Cardiac muscle cell (in vitro differentiated cells and primary cell): ENCODE measurements around the gene KCNA10. TPM values are rescaled to one million over a fixed set of nuclear protein-coding genes. Genes with fewer than 3 reads are reported as not detected.

Experiments
- DNase-seq, 2 donors: peaks; one replicate each; pipeline versions ENCODE4 v3.0.0 to v3.0.0-alpha.2; 2010 to 2017; ENCODE audit warnings: low read depth in 1 of 2, low spot score in 1 of 2
- H3K27ac ChIP-seq: fragments of 200-600 bp; sonication (generic); 2 replicates; pipeline ENCODE4 v1.5.1; 2016
- H3K27me3 ChIP-seq: fragments of 200-600 bp; sonication (generic); 2 replicates; pipeline ENCODE4 v1.6.0; 2016; ENCODE audit warnings: control low read depth
- H3K36me3 ChIP-seq: fragments of 200-600 bp; sonication (generic); 2 replicates; pipeline ENCODE4 v1.5.1; 2016; ENCODE audit warnings: control low read depth
- H3K4me1 ChIP-seq: fragments of 200-600 bp; sonication (generic); 2 replicates; pipeline ENCODE4 v1.8.1; 2017; ENCODE audit warnings: low read depth, mild to moderate bottlenecking, mixed run types
- H3K4me3 ChIP-seq: fragments of 200-600 bp; sonication (generic); 2 replicates; pipeline ENCODE4 v1.5.1; 2016; ENCODE audit warnings: mild to moderate bottlenecking
- H3K9me3 ChIP-seq: fragments of 200-600 bp; sonication (generic); 2 replicates; pipeline ENCODE4 v1.5.1; 2017; ENCODE audit warnings: low read depth, mild to moderate bottlenecking, control low read depth
- polyA plus RNA-seq: library from polyadenylated mRNA; unstranded; fragments of >200 nt; fragmentation: Nextera tagmentation; extraction: Ambion mirVana; gene quantifications from 2 replicates; pipeline ENCODE4 v1.2.1, GENCODE V29; 2016
- total RNA-seq: library from RNA; depleted of rRNA; stranded (reverse); fragments of >200 nt; gene quantifications from 2 replicates; pipeline ENCODE4 v1.2.3, GENCODE V29; 2016
- TF ChIP-seq, protein P1 (sequence below): IDR thresholded peaks from 2 replicates; pipeline ENCODE4 v1.5.1; 2012; ENCODE audit warnings: low read depth, mild to moderate bottlenecking, low read length

KCNA10 gene
- total and polyA plus RNA-seq, 2 experiments from 2014 or later: not detected

DNA sequence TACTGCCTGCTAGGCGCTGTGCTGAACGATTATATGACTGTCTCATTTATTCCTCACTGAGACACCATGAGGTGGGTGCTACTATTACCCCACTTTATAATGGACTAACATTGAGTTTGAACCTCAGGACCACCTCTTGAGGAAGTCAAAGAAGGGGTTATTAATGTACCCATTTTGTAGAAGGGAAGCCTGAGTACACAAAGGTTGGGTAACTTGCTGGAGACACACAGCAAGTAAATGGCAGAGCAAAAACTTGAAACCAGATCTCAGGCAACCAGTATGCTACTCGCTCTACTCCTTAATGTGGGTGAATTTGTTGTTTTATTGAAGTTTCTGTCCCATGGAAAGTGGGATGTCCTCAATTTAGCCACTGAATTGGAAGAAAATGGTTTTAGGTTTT is 30.1 kb downstream of the KCNA10 start:
- TF ChIP-seq, protein P1, sequence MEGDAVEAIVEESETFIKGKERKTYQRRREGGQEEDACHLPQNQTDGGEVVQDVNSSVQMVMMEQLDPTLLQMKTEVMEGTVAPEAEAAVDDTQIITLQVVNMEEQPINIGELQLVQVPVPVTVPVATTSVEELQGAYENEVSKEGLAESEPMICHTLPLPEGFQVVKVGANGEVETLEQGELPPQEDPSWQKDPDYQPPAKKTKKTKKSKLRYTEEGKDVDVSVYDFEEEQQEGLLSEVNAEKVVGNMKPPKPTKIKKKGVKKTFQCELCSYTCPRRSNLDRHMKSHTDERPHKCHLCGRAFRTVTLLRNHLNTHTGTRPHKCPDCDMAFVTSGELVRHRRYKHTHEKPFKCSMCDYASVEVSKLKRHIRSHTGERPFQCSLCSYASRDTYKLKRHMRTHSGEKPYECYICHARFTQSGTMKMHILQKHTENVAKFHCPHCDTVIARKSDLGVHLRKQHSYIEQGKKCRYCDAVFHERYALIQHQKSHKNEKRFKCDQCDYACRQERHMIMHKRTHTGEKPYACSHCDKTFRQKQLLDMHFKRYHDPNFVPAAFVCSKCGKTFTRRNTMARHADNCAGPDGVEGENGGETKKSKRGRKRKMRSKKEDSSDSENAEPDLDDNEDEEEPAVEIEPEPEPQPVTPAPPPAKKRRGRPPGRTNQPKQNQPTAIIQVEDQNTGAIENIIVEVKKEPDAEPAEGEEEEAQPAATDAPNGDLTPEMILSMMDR: no peak
- Histone ChIP-seq H3K27me3 (no peaks in the 10 kb centered on the region), H3K27ac (no peak overlapping the region), H3K9me3 (no peaks in the 10 kb centered on the region), H3K36me3 (no peaks in the 10 kb centered on the region), H3K4me3 (no peak overlapping the region), H3K4me1 (peaks cover 3% of the 10 kb centered on the region)
- DNase-seq: no peak

- no peaks in the 10 kb centered on the region for H3K27me3 ChIP-seq
- no peaks in the 10 kb centered on the region for H3K9me3 ChIP-seq
- H3K4me1 ChIP-seq: peaks cover 3% of the 10 kb centered on the region
- DNase-seq: no peak
- no peak overlapping the region for H3K4me3 ChIP-seq
- TF ChIP-seq, protein P1: no peak
- H3K27ac ChIP-seq: no peak overlapping the region
- no peaks in the 10 kb centered on the region for H3K36me3 ChIP-seq
Measured at GRCh38 chr1:110488161-110488560, 30.8 kb downstream of the KCNA10 start.

GRCh38 chr1:110487726-110488125 is 31.2 kb downstream of the KCNA10 start:
- no peaks in the 10 kb centered on the region for H3K27me3 ChIP-seq
- DNase-seq: peak in 1 of 2 donors; percentile 12
- H3K4me1 ChIP-seq: peaks cover 4% of the 10 kb centered on the region
- H3K9me3 ChIP-seq: no peaks in the 10 kb centered on the region
- H3K4me3 ChIP-seq: no peak overlapping the region
- no peaks in the 10 kb centered on the region for H3K36me3 ChIP-seq
- TF ChIP-seq, protein P1: no peak
- no peak overlapping the region for H3K27ac ChIP-seq

DNA sequence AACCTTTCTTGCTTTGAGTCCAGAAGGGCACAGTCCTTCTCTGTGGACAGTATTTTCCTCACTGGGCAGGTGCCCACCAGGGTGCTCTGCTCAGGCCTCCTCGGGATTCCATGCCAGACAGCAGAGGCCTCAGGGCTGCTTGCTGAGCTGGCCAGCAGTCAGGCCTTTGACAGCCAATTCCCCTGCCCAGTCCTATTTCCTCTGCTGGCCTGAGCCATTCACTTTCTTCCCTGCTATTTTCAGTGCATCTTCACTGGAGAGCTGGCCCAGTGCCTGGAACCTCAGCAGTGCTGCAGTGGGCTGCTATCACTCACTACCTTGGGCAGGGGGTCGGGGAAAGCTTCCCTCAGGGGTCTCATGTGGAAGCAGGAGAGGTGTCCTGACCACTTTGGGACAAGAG is 33.2 kb downstream of the KCNA10 start:
- H3K4me3 ChIP-seq: no peak overlapping the region
- TF ChIP-seq, protein P1: no peak
- H3K27ac ChIP-seq: no peak overlapping the region
- H3K27me3 ChIP-seq: no peaks in the 10 kb centered on the region
- no peaks in the 10 kb centered on the region for H3K36me3 ChIP-seq
- DNase-seq: peak in 1 of 2 donors; percentile 33
- peaks cover 14% of the 10 kb centered on the region for H3K4me1 ChIP-seq
- no peaks in the 10 kb centered on the region for H3K9me3 ChIP-seq

DNA sequence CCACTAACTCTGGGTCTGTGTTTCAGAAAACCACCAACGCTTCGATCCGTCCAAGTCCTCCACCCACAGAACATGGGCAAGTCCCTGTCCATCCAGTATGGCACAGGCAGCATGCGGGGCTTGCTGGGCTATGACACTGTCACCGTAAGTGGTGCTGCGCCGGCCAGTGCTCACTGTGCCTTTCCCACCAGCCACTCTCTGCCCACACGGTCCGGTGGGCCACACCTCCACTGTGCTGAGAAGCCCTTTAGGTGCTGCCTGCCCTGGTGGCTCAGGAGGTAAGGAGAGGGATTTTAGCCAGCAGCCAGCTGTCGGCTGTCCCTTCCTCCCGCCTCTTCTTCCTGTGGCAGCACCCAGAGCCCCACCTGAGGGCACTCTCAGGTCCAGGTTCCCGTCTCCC is 34.2 kb downstream of the KCNA10 start:
- H3K4me3 ChIP-seq: no peak overlapping the region
- peaks cover 23% of the 10 kb centered on the region for H3K4me1 ChIP-seq
- no peak overlapping the region for H3K27ac ChIP-seq
- H3K9me3 ChIP-seq: no peaks in the 10 kb centered on the region
- no peaks in the 10 kb centered on the region for H3K27me3 ChIP-seq
- no peaks in the 10 kb centered on the region for H3K36me3 ChIP-seq
- TF ChIP-seq, protein P1: no peak
- DNase-seq: no peak

- TF ChIP-seq, protein P1: no peak
- no peaks in the 10 kb centered on the region for H3K27me3 ChIP-seq
- H3K4me3 ChIP-seq: no peak overlapping the region
- no peaks in the 10 kb centered on the region for H3K9me3 ChIP-seq
- H3K4me1 ChIP-seq: peaks cover 23% of the 10 kb centered on the region
- no peak overlapping the region for H3K27ac ChIP-seq
- DNase-seq: no peak
- H3K36me3 ChIP-seq: no peaks in the 10 kb centered on the region
Measured at GRCh38 chr1:110483308-110483685, 35.7 kb downstream of the KCNA10 start.
